GM11168 (cell line): ENCODE data around the gene IDH3A.
"Not testable (repeated sequence)": the region's sequence is repeated elsewhere in the genome, so short reads cannot be mapped to it uniquely, and the experiment has no call there.

Experiments used
- in situ Hi-C: fragments of 300-500 bp; cut with MboI; formaldehyde crosslinking; loops from one replicate; pipeline ENCODE4 v1.12.0; 2022; ENCODE audit warnings: low sequenced_read_pairs; ENCODE audit not compliant: unreplicated experiment

Gene IDH3A

DNA sequence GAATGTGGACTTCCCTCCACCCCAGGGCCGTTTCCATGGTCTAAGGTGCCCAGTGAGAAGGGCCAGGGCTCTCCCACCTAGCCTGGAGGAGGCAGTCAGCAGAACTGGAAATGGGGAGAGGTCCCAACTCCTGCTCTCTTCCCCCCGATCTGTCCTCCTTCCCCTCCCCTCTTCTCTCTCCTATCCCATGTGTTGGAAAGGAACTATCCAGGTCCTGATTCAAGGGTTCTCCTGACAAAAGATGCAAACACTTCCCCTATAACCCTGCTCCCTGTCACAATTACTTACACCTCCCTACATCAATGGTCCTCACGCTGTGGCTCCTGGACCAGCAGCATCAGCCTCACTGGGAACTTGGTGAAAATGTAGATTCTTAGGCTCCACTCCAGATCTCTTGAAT, 23.9 kb upstream of the IDH3A start:
- in situ Hi-C loops = no loop called here

DNA sequence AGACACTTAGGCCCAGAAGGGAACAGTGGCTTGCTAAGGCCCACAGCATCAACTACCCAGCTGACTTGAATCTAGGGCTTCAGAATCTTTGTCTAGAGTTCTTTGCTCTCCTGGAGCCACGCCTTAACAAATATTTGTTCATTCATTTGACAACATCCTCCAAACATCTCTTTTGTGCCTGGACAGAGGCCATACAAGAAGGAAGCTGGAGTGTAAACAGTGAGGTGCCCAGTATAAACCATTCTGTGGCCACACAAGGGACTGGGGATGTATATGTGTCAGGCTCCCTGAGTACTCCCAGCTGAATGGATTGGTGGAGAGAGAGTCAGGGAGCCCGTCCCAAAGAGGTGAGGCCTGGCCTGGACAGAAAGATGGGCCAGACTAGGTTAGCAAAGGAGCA, 21.3 kb upstream of the IDH3A start:
- in situ Hi-C loops = no loop called here

DNA sequence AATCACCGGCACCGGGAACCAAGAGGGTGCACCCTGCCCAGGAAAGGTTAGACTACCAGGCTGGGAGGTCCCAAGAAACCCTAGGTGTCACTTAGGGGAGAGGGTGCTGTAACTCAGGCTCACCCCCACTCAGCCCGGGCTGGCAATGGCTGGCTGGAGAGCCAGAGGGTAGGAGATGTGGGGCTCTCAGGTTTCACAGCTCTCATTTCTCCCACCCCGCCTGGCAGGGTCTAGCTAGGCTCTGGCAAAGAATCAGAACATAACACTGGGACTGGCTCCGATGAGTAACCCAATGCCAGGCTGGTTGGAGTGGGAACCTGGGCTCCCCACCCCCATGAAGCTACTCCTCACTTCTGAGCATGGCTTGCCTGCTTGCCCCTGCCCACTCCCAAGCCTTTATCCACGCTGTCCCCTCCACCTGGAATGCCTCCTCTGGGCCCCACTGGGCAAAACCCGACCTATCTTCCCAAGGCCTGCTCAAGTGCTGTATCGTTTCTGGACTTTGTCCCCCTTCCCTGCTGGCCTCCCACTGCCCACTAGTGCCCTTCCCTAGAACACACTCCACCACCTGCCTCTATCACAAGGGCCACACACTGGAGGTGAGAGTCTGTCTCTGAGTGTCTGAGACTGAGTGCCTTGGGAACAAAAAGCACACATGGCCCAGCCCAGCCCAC, 19.9 kb upstream of the IDH3A start:
- in situ Hi-C loops = no loop called here

DNA sequence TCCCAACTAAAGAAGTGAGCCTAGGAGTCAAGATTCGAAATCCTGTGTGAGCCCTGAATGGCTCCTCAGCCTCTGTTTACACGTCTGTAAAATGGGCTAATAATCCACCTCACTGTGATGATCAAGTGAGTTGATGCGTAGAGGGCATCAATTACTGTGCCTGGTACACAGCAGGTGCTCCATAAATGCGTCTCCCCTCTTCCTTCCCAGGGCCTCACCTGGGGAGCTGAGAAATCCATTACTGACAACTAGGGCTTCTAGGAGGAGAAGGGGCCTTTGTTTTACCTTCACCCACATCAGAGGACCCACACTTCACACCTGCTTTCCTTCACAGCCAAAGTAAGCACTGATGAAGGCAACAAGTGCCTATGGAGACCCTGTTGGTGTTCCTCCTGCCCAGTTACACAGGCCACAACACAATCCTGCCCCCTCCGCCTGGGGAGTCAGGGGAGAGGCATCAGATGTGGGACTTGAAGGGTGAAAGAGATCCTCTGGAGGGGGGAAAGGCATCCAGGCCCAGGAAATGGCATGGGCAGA, 19.3 kb upstream of the IDH3A start:
- in situ Hi-C loops = no loop called here

DNA sequence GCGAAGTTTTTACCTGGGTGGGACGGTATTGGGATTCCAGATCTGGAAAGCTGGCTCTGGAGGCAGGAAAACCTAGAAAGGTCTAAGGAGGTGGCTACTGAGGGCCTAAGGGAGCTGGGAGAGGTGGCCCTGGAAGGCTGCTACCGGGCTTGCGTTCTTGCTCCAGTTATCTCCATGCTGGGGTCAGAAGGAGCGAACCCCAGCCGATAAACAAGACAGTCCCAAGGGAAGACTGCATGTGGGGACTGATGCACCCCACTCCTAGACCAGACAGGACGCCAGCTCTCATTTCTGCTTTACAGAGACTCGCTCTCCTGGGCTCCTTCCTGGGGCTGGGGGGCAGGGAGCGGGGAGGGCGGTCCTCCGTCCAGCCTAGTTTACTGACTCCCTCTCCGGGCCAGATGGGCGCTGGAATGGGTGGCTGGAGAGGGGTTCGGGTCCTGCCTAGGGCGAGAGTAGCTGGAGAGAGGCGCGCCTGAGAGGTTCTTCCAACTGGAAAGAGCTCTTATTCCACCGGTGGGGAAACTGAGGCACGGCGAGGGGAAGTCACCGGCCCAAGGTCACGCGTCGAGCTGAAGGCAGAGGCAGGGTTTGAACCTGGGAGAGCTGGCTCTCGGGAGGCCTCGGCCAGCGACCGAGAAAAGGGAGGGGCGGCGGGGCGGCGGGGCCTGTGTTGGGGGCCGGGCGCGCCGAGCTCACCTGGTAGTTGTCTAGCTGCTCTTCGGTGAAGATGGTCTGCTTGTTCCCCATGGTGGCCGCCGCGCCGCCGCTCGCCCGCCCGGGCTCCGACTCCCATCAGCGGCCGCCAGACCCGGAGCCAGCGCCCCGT, 18.5 kb upstream of the IDH3A start:
- in situ Hi-C loops = no loop called here

DNA sequence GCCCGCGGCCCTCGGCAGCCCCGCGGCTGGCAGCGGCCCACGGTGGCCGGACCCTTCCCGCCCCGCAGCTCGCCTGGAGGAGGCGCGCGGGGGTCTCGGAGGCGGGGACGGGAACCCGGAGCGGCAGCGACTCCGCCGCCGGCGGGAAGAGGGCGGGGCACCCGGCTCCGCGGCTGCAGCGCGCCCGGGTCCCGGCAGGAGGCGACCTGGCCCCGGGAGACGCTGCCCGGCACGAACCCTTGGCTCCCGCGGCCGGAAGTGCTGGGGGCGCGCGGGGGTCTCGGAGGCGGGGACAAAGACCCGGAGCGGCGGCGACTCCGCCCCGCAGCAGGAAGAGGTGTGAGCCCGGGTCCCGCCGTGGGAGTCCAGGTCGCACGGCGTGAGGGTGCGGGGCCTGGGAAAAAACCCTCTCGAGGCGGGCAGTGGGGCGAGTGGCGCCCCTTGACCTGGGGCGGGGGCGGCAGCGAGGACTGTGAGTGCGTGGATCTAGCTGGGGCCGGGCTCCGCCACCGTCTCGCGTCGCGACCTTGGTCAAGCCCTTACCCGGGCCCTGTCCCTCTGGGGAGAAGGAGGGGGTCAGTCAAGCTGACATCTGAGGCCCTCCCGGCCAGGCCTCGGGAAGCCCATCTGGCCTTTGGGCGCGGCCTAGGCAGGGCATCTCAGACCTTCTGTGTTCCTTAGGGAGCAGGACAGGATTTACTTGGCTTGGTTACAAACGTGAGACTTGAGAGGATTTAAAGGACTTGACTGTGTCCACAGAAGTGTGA, 17.7 kb upstream of the IDH3A start, which contains the start of gene CIB2:
CIB2 (minus strand) TSS at position 151 of the 767 bp plus-strand sequence. CDS start 230 bp downstream, outside the sequence.
- in situ Hi-C loops = no loop called here

DNA sequence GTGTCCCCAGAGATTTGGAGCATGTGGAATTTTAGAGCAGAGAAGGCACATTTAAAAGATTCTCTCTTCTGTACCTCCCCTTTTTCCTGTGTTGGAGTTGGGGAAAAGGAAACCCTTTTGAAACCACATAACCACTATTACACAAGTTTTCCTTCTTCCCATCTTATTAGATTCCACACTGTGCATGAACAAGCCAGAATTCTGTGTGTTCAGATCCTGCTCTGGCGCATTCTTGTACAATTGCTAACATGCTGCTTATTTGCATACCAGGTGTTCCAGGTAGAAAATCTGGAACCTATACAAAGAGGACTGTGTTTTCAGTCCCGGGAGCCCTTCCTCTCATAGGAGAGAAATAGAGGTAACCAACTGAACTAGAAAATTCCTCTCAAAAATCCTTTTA, 15.4 kb upstream of the IDH3A start:
- in situ Hi-C loops = no loop called here

DNA sequence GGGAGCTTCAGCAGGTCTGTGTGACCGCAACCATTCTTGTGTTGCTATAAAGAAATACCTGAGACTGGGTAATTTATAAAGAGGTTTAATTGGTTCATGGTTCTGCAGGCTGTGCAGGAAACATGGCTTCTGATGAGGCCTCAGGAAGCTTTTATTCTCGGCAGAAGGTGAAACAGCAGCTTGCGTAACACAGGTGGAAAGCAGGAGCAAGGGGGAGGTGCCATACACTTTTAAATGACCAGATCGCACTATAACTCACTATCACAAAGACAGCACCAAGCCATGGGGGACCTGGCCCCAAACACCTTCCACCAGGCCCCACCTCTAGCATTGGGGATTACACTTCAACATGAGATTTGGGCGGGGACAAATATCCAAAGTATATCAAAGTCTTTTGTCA, 9.6 kb upstream of the IDH3A start:
- in situ Hi-C loops = no loop called here

DNA sequence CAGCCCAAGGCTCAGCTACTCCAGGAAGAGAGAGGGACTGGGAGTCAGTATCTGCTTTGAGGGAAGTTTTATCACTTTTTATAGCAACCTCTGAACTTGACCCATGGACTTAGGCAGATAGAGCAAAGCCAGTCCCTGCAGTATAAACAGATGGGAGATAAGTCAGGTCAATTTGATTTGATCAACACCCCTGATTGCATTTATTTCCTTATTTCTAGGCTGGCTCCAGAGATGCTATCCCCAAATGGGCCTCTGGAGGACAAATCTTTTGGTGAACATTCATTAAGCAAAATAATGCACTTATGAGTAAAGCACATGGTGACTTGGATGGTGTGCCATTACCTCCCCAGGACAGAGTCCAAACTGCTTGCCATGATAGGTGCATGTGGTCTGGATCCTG, 8.9 kb upstream of the IDH3A start:
- in situ Hi-C loops = no loop called here

DNA sequence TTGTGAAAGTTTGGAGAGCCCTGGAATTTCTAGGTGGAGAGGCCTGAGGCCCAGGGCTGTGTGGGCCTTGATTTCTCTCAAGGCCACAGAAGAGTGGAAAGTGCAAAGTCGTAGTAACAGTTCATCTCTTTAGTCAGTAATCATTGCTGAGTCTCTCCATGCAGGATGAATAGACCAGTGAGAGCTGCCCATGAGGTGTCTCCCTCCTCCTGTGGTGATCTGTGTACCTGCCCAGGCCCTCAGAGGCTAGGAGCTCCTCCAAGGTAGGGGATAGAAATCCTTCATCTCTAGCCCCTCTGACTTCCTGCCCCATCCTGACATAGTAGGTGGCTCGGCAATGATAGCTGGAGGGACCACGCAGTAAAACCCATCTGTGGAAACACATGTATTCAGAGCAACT, 6.8 kb upstream of the IDH3A start:
- in situ Hi-C loops = no loop called here

DNA sequence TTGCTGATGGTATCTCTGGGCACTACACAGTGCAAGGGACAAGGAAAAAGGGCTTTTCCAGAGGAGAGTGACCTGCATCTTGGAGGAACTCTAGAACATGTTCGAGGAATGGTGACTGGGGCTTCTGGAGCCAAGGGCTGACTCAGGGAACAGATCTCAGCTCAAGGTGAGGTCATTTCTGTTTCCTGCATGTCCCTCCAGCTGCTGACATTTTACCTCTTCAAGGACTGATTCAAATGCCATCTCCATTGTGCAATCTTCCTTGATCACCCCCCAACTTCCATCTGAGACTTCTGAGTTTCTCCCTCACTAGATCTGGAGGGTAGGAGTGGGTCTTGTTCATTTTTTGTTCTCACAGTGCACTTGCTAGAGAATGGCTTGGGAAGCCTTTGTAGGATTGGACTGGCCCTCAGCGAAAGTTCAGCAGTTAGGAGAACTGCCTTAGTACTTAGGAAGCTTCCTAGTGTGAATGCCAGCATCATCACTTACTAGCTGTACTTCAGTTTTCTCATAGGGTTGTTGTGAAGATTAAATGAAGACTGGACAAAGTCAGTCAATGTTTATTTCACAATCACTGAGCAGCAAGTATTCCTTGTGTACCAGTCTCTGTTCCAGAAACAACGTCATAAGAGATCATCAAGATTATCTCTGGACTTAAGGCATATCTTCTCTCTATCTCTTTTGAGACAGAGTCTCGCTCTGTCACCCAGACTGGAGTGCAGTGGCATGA, 2.6 kb upstream of the IDH3A start:
- in situ Hi-C loops = no loop called here

DNA sequence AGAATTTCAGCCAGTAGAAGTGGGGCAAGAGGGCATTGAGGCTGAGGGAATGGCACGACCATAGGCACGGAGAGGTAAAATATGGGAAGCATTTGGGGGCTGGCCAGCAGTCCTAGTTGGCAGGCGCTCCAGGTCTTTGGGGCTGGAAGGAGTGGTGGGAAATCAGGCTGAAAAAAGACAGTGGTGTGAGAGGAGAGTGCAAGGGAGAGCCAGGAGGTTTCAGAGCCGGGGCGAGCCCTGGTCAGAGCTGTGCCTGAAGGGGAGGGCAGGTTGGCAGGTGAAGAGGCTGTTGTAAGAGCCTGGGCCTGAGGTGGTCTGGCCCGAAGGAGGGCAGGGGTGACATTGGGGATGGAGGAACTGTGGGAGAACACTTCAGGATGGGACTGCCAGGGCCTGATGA, 1.6 kb upstream of the IDH3A start:
- in situ Hi-C loops = no loop called here

DNA sequence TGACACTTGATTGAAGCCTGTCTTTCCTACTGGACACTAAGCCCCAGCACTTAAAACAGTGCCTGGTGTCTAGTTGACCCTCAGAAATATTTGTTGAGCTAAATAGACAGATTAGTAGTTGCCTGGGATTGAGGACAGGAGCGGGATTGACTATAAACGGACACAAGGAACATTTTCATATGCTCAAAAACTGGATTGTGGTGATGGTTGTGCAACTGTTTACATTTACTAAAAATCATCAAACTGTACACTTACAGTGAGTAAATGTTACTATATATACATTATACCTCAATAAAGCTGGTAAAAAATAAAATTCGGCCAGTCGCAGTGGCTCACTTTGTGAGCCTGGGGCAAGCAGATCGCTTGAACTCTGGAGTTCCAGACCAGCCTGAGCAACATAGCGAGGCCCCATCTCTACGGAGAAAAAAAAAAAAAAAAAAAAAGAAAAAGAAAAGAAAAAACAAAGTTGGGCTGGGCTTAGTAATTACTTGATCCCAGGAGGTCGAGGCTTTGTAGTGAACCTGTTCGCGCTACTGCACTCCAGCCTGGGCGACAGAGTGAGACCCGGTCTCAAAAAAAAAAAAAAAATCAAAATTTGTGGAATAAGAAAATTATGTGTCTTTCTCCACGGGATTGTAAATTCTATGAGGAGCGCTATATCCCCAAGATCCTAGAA, 632 bp upstream of the IDH3A start:
- in situ Hi-C loops = no loop called here

DNA sequence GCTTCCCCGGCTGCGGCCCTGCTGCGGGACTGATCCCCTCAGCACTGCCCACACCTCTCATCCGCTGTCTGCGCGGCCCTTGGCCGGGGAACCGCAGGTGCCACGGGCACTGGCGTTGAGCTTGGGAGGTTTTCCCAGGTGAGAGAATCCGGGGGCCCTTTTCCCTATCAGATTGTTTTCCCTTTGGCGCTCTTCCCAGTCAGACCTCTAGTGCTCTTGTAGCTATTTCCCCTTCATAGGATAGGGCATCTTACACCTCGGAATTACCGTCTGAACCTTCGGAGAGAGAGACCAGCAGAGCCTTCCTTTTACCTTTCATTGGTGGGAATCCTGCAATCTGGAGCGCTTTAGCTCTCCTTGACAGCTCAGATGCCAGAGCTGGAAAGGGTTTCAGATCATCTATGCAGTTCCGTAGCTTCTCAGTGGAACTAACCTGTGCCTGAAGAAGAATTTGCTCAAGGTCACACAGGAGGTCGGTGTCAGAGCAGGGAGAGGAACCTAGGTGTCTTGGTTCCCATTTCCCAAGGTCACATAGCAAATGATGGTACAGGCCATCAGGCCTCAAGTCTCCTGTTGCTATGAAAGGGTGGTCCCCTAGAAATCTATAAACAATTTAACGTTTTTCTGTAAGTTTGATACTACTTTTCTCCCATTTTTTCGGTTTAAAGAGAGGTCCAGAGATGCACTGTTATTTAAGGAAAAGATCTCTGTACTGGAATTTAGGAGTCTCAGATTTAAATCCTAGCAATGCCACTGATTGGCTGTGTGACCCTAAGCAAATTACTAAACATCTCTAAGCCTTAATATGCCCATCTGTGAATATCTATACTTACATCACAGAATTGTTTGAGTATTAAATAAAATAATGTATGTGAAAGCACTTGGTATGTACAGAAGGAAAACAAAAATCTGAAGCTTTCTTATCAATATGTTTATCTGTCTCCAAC, 916 bp downstream of the IDH3A start:
- in situ Hi-C loops = no loop called here

DNA sequence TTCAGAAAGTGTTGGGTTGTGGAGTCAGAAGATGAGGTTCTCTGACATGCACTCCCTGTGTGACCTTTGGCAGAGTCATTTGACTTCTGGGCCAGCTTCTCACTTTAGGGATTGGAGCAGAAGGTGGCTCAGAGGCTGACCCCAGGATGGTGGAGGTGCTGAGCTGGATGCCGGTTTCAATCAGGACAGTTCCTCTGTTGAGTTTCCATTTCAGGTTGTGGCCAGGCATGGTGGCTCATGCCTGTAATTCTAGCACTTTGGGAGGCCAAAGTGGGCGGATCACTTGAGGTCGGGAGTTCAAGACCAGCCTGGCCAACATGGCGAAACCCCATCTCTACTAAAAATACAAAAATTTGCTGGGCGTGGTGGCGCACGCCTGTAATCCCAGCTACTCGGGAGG, 1.9 kb downstream of the IDH3A start:
- in situ Hi-C loops = not testable (repeated sequence)

DNA sequence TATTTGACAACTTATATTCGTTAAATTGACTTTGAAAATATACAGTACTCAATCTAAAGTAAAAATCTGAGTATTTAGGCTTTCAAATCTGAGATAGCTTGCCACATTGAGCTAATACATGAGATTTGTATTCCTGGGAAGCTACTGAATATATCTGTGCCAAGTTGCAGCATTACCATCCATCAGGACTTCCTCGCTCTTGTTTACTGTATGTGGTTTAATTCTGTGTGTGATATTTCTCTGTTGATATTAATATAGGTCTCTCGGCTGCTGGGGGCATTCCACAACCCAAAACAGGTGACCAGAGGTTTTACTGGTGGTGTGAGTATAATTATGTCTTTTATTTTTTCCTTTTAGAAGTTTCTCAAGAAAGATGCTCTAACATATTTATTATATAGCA, 5.8 kb downstream of the IDH3A start:
- in situ Hi-C loops = no loop called here

DNA sequence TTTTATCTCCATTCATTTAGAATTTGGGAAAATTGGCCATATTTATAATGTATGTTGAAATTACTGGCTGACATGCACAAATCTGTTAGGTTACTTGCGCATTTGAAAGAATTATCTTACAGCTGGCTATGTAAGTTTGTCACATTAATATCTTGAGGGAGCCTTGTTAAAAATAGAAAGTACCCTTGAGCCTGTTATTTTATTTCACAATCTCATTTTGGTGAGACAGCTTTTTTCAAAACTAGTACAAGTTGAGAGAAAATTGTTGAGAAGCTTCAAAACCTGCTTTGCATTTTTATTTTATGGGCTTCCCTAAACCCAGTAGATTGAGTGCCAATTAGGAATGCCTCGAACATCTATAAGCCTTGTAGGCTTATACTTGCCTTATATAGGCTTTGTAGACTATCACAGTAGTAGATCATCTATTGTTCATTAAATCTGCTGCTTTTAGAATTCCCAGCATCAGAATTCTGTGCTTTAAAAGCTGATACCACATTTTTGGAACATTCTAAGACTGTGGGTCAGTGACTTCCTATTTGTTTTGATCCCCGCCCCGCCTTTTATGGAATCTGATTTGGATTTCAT, 6.3 kb downstream of the IDH3A start:
- in situ Hi-C loops = no loop called here

DNA sequence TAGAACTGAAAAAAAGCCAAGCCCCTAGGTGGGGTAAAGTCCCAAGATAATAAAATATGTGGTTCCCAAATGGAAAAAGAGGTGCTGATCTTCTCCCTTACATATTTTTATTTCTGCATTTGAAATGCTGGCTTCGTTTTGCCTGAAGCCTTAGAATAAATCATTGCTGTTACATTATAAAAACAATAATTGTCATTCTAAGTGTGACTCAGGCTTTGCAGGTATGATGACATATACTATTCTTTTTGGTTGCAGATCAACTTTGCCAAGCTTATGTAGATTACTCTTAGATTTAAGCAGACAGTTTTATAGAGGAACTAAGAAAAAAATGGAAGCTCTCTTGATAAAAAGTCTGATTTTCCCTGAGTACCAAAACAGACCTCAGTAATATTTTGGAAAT, 7.5 kb downstream of the IDH3A start:
- in situ Hi-C loops = no loop called here
